HG02938 (cell line): Measurements from ENCODE around the gene GABRD.

Source experiments
- ATAC-seq: cut with Tn5 transposase; IDR thresholded peaks from one replicate; pipeline ENCODE4 v1.9.1; 2021; ENCODE audit warnings: mild to moderate bottlenecking, moderate library complexity; ENCODE audit not compliant: unreplicated experiment

Gene GABRD

GRCh38 chr1:1985375-1986050 is 33.6 kb upstream of the GABRD start:
- no peak for ATAC-seq

- ATAC-seq: no peak
These were observed 32.5 kb upstream of the GABRD start for GRCh38 chr1:1986451-1987141.

- ATAC-seq: no peak
These were observed 32.0 kb upstream of the GABRD start for GRCh38 chr1:1987142-1987510.

GRCh38 chr1:1988061-1988945 is 30.8 kb upstream of the GABRD start:
- ATAC-seq: no peak

GRCh38 chr1:1989102-1989542 is 30.0 kb upstream of the GABRD start:
- no peak for ATAC-seq

GRCh38 chr1:1989789-1990188 is 29.4 kb upstream of the GABRD start:
- no peak for ATAC-seq

GRCh38 chr1:1990222-1990621 is 28.9 kb upstream of the GABRD start:
- no peak for ATAC-seq

GRCh38 chr1:1994536-1994935 is 24.6 kb upstream of the GABRD start:
- no peak for ATAC-seq

GRCh38 chr1:1996207-1996651 is 22.9 kb upstream of the GABRD start:
- ATAC-seq: no peak

- ATAC-seq: no peak
These were observed 21.6 kb upstream of the GABRD start for GRCh38 chr1:1997576-1997975.

- ATAC-seq: no peak
These were observed 18.7 kb upstream of the GABRD start for GRCh38 chr1:2000432-2000831.

- ATAC-seq: no peak
These were observed 18.3 kb upstream of the GABRD start for GRCh38 chr1:2000850-2001249.

- ATAC-seq: no peak
These were observed 17.3 kb upstream of the GABRD start for GRCh38 chr1:2001773-2002411.

GRCh38 chr1:2003541-2004131 is 15.5 kb upstream of the GABRD start, which contains the start of gene CFAP74:
TSS of gene CFAP74 (minus strand) at chr1:2003786. CDS start at chr1:1990956, 12,830 bp downstream.
- no peak for ATAC-seq

GRCh38 chr1:2004856-2005255 is 14.3 kb upstream of the GABRD start:
- no peak for ATAC-seq

GRCh38 chr1:2009101-2010053 is 9.8 kb upstream of the GABRD start:
- ATAC-seq: no peak

GRCh38 chr1:2014181-2014580 is 5.0 kb upstream of the GABRD start:
- no peak for ATAC-seq

- ATAC-seq: no peak
These were observed 4.1 kb upstream of the GABRD start for GRCh38 chr1:2014741-2015735.
